Glomerular visceral epithelial cell (primary cell): ENCODE results near the gene RBM34.

Source experiments
- DNase-seq: peaks from one replicate; pipeline ENCODE4 v3.0.0-alpha.2; 2016; ENCODE audit errors: extremely low spot score

RBM34 gene

DNA sequence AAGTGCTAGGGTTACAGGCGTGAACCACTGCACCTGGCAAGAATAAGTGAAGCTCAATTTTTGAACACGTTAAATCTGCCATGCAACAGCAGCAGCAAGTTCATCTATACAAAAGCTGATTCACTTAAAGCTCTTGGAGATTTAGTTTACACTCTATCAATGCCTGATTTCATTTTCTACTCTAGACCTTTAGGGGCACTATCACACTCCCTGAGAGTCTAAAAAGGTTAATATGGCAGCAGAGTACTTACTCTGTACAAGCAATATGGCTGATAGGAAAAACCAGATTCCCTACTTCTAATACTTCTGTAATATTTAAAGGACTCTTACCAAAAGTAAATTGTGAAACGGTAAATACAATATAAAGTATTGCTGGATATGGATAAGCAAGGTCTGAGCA lies 4.8 kb downstream of the RBM34 start:
- no peak for DNase-seq

DNA sequence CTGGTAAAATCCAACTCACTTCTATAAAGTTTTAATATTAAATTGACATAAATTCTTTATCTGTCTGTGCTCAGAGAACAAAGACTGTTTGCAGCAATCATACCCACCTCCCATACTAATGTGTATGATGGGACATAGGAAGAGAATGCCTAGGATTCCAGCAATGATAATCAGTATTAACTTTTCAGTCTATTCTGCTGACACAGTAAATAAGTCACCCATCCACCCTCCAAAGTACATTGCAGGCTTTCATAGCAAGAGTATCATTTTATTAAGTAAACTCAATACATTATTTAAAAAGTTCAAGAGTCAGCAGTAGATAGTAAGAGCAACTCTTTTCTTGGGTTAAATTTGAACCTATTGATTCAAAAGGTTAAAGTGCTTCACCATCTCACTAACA lies 8.8 kb downstream of the RBM34 start:
- DNase-seq = no peak

DNA sequence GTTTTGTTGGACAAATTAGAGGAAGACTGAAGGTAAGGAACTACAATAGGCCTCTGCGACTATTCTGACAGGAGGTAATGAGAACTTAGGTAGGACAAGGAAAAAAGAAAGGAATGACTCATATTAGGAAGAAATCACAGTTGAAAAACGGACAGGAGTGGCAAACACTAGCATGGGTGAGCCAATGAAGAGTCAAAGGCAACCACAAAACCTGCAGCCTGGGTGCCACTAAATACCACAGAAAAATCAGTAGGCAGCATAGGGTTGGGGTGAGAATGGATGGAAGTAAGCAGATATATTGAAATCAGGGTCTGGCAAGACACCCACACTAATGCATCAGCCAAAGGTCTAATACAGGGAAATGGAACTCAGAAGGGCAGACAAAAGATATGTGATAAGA lies 10.0 kb downstream of the RBM34 start:
- DNase-seq = no peak

DNA sequence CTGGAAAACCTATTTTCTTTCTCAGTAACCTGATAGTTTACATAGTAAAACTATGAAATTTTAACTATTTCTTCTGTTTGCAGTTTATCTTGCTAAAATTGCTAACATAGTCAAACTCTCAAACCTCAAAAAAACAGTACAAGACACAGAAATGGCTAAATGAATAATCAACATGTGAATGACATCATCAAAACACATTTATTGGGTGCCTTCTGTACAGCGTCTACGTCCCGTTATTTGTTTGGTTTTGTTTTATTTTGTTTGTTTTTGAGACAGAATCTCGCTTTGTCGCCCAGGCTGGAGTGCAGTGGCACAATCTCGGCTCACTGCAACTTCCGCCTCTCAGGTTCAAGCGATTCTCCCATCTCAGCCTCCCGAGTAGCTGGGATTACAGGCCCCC lies 11.2 kb downstream of the RBM34 start:
- DNase-seq = no peak

DNA sequence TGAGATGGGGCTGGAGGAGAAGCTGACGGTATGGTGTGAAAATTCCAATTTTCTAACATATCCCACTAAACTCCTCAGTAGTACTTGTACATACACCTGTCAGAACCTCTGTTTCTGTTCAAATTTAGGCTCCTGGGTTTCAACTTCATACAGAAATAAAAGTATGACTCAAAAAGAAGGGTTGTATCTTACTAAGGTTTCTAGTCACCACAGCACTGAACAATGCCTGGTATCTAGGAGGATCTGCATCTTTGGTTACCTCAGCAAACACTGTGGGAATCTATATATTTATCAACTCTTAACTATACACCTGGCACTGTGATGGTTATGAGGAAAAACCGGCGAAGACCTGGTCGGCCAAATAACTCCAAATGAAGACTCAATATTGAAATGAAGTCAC lies 13.8 kb downstream of the RBM34 start:
- no peak for DNase-seq

DNA sequence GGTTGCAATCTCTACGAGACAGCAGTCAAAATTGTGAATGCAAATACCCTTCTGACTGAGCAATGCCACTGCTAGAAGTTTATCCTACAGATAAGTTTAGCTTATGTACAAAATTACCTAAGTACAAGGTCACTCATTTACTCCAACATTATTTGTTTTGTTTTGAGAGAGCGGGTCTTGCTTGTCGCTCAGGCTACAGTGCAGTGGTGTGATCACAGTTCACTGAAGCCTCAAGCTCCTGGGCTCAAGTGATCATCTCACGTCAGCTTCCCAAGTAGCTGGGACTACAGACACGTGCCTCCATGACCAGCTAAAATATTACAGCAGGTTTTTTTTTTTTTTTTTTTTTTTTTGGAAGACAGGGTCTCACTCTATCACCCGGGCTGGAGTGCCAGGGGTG lies 15.4 kb downstream of the RBM34 start:
- DNase-seq = no peak

DNA sequence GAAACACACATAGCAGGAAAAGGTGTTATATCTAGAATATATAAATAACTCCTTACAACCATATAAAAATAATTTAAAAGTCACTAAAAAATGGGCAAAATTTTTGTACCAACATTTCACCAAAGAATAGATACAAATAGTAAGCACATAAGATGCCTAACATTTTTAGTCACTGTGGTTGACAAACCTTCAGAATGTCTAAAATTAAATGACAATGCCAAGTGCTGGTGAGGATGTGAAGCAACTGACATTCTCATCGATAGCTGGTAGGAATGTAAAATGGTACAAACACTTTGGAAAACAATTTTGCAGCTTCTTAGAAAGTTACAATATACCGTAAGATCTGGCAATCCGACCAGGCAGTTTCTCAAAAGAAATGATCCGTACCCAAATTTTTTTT lies 18.1 kb downstream of the RBM34 start:
- DNase-seq = no peak

DNA sequence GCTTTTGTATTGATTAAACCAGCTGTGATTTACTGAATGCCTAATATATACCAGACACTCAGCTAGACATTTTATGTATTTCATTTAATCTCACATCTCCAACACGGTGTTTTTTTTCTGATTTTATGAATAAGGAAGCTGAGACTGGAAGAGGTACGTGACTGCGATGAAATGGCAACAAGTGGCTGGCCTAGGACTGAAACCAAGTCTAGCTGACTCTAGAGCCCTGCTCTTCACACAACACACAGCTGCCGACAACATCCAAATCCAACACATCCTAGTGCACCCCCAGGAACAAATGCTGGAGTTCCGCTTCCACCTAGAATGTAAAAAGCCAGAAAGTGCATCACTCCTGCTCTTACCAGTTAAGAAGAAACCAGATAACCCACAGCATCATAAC lies 21.7 kb downstream of the RBM34 start:
- DNase-seq = no peak

DNA sequence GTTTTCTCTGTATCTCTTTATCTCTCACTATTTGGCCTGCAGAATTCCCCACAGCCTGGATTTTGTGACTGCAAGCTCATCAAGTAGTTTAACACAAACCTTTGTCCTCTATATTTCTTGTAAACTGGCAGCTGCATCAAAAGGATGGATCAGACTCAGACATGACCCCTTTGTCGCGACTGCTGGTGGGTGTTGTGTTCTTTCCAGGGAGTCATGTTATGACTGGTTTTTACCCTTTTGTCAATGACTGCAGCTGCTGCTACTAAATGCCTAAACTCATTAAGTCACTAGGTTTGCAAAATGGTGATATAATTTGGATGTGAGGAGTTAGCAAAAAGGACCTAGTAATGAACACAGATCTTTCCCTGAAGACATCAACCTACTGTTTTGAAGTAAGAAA lies 22.2 kb downstream of the RBM34 start:
- DNase-seq = no peak

DNA sequence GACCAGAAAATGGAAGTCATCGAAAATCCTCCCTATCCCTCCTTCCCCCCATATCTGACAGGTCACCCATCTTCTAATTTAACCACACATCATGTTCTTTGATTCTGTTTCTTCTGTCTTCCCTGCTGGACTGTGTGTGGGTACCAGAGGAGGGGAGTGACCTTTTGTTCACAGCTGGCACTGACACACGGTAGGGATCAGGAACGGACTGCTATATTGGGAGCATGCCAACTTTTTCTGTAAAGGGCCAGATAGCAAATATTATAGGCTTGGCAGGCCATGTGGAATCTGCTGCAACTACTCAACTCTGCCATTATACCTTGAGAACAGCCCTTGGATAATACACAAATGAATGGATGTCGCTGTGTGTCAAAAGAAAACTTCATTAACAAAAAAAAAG lies 24.9 kb downstream of the RBM34 start:
- DNase-seq = no peak

DNA sequence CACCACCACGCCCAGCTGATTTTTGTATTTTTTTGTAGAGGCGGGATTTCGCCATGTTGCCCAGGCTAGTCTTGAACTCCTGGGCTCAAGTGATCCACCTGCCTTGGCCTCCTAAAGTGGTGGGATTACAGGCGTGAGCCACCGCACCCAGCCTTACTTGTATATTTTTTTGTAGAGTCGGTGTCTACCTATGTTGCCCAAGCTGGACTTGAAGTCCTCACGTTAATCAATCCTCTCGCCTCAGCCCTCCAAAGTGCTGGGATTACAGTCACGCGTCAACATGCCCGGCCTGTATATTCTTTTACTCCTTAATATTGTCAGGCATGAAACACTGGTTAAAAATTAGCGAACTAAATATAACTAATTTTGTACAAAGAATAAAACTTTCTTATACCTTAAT lies 26.9 kb downstream of the RBM34 start:
- no peak for DNase-seq

DNA sequence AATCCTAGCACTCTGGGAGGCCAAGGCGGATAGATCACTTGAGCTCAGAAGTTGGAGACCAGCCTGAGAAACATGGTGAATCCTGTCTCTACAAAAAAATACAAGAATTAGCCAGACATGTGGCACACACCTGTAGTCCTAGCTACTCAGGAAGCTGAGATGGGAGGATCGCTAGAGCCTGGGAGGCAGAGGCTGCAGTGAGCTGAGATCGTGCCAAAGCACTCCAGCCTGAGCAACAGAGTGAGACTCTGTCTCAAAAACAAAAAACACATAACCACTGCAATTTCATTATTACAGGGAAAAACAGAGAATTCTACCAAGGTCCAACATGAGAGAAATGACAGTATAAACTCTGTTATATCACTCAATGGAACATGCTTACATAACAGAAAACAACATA lies 28.0 kb downstream of the RBM34 start:
- no peak for DNase-seq

DNA sequence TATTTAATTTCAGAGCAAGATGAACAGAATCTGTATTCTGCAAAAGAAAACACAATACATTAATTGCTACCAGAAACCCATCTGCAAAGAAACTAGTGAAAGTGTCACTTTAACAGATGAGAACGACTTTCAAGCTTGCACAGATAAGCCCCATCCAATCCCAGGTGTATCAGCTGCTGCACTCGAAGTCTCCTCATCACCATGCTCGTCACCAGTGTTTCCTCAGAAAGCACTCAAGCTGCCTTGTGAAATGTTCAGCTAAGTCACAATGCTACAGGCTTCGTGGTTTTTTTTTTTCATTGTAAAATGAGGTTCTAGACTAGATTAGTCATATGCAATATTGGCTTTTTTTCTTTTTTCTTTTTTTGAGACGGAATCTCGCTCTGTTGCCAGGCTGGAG lies 29.1 kb downstream of the RBM34 start:
- DNase-seq = no peak

DNA sequence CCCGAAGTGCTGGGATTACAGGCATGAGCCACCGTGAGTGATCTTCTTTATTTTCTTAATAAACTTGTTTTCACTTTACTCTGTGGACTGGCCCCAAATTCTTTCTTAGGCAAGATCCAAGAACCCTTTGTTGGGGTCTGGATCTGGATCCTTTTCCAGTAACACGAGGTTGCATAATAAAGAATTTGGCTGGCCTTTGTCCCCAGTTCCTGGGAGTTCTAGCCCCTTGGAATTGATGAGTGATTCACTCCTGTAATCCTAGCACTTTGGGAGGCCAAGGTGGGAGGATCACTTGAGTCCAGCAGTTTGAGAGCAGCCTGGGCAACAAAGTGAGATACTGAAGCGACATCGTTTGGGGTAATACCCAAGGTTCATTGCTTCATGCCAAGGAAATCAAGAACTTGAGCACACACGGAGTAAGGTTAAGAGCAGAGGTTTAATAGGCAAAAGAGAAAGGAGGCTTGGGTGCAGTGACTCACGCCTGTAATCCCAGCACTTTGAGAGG lies 30.2 kb downstream of the RBM34 start:
- DNase-seq = no peak

DNA sequence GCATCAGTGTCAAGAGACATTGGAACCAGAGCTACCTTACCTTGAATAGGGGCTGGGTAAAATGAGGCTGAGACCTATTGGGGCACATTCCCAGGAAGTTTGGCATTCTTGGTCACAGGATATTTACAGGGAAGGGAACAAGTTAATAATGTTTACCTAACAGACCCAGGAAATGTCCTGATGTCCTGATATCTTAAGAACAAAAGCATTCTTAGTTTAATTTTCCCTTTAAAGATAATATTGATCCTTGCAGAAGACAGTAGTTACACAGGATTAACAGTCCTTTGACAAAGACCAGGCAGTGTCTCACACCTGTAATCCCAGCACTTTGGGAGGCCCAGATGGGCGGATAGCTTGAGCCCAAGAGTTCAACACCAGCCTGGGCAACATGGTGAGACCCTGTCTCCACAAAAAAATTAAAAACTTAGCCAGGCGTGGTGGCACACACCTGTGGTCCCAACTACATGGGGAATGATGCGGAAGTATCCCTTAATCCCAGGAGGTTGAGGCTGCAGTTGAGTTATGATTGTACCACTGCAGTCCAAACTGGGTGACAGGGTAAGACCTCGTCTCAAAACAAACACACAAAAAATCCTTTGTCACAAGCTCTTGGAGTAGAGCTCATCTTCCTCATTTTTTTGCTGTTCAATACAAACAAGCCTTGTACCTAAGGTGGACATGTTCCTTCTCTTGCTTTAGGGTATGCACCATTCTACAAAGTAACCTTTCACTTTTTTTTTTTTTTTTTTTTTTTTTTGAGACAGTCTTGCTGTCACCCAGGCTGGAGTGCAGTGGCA lies 31.1 kb downstream of the RBM34 start:
- DNase-seq = no peak

DNA sequence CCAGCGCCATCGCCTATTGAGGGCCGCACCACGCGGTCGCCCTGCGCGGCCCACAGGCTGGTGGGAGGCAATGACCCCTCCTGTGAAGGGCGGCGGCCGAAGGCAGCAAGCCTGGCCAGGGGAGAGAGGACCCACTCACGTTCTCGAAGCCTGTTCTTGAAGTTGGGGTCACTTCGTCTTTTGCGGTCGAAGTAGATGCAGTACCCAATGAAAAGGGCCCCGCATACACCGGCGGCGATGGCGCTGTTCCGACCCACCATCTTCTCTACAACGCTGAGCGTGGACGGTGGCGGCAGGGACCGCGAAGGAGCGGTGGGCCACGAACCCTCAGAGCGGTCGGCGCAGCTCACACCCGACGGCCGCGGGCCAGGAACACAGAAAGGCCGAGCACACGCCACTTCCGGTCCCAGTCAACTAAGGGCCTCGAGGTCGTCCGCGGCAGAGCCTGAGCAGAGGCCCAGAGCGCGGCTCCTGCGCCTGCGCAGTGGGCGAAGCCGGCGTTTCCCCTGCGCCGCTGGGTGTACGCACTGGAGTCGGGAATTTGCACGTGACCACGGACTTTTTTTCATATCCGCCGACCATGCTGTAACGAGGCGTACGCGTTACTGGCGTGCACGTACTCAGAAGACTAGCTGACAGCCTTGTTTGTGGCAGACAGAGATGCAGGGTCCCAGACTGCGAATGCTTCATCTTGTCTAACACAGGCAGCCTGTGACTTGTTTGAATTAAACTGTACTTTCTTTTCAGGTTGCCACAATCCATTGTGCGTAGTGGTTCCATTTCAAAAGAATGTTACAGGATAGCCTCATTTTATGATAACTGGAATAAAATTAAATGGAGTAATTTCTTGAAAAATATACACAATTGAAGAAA lies 32.4 kb downstream of the RBM34 start, which contains the start of gene TOMM20:
Gene TOMM20 (minus strand): TSS at position 382 of the 873 bp plus-strand sequence. CDS start 122 bp downstream, at position 260.
- DNase-seq = peak; percentile 99

DNA sequence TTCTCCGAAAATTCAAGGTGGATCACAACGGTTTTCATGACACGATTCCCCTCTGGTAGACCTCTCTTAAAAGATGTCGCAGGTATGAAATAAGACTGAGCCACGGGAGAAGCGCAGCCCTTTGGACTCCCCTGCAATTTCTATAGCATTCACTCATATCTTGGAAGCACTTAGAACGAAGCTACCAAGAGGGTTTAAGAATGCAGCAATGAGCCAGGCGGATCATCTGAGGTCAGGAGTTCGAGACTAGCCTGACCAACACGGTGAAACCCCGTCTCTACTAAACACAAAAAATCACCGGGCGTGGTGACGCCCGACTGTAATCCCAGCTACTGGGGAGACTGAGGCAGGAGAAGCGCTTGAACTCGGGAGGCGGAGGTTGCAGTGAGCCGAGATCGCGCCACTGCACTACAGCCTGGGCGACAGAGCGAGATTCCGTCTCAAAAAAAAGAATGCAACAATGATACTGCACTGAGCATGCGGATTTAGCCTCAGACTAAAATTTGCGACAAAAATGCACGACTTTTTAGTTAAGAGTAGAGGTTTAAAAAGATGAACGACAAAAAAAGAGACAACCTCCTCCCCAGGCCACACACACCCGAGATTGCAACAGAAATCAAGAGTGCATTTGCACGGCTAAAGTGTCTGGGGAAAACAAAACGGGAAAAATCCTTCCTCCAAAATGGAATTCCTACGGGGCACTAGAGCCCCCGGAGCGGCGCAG lies 33.2 kb downstream of the RBM34 start:
- DNase-seq = peak; percentile 26

DNA sequence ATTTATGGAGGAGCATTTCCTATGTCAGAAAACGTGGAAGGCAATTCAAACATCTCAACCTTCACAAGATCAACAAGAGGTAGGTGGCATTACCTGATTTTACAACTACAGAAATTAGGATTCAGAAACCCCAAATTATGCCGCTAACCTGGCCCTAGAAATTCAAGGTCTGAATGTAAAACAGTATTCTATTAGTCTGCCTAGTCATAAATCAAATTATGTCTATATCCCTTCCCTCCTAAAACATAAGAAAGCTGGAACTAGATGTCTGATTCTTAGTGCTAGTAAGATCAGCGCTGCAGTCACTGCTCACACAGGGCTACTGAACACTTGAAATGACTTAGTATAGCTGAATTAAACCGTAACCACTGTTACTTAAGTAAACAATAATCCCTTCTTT lies 33.8 kb downstream of the RBM34 start:
- no peak for DNase-seq

DNA sequence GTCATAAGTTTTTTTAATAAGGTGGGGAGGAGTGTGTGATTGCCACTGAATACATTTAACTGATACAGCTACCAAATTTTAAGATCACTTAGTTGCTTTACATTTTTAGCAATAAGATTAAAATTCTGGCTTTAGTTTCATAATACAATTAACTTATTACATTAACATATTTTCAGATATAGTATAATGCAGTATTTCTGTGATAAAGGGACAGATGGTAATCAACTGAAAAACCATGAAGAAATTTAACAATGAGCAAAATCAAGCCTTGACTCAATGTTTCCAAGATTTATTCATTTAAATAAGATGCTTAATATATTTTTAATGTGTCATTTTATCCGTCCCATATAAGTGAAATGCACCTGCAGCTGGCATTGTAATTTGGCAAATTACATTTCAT lies 36.4 kb downstream of the RBM34 start:
- DNase-seq = no peak

DNA sequence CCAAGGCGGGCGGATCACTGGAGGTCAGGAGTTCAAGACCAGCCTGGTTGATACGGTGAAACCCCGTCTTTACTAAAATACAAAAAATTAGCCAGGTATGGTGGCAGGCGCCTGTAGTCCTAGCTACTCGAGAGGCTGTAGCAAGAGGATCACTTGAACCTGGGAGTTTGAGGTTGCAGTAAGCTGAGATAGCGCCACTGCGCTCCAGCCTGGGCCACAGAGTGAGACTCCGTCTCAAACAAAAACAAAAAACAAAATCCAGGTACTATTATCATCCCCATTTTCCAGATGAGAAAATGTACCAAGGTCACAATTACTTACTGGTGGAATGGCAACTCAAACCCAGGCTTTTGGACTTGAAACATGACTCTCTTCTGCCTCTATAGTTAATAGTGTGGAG lies 36.9 kb downstream of the RBM34 start:
- DNase-seq = no peak

DNA sequence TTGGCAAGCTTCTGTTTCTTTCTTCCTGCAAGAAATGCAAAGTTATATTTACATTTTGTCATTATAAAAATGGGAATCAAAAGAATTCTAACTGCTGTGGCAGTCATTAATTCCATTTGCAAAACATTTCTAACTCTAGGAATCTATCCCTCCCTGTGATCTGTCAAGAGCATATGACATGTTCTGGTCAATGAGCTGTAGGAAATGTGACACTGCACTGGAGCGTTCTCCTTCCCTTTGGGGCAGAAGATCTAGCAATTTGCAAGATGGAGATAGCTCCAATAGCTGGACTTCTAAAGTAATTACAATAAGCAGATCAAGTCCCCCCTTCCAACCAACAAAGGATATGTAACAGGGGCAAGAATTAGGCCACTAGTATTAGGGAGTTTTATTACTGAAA lies 38.7 kb downstream of the RBM34 start:
- DNase-seq = no peak
